Vagina (tissue), 2 donors: Measurements from ENCODE around the gene CD300LB.

Experiments used
- POLR2AphosphoS5 ChIP-seq, 2 donors: sonication (generic); formaldehyde crosslinking; IDR thresholded peaks; one replicate each; pipeline ENCODE4 v1.9.0; 2017; ENCODE audit warnings: antibody characterized with exemption in 2 of 2, mild to moderate bottlenecking in 2 of 2, low read depth in 1 of 2; ENCODE audit not compliant: insufficient read depth in 1 of 2
- TF ChIP-seq, protein P1 (sequence below), 3 experiments: fragments of 450-650 bp in 2 of 3; fragments of 200-600 bp in 1 of 3; sonication (generic) in 1 of 3; IDR thresholded peaks; one replicate each; pipeline ENCODE4 v1.5.1; 2017 to 2019; ENCODE audit warnings: antibody characterized with exemption in 3 of 3, mild to moderate bottlenecking in 2 of 3, moderate library complexity in 2 of 3

GRCh38 chr17:74543891-74544760 lies 12.9 kb upstream of the CD300LB start:
- TF ChIP-seq, protein P1, sequence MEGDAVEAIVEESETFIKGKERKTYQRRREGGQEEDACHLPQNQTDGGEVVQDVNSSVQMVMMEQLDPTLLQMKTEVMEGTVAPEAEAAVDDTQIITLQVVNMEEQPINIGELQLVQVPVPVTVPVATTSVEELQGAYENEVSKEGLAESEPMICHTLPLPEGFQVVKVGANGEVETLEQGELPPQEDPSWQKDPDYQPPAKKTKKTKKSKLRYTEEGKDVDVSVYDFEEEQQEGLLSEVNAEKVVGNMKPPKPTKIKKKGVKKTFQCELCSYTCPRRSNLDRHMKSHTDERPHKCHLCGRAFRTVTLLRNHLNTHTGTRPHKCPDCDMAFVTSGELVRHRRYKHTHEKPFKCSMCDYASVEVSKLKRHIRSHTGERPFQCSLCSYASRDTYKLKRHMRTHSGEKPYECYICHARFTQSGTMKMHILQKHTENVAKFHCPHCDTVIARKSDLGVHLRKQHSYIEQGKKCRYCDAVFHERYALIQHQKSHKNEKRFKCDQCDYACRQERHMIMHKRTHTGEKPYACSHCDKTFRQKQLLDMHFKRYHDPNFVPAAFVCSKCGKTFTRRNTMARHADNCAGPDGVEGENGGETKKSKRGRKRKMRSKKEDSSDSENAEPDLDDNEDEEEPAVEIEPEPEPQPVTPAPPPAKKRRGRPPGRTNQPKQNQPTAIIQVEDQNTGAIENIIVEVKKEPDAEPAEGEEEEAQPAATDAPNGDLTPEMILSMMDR (IDR thresholded peaks at IDR 0.05): no peak
- TF ChIP-seq POLR2AphosphoS5 (IDR thresholded peaks at IDR 0.05; ENCODE audit: insufficient read depth in 1 of 2, low read depth in 1 of 2): no peak
